Measurements from ENCODE around the gene ZNF318.

DNA sequence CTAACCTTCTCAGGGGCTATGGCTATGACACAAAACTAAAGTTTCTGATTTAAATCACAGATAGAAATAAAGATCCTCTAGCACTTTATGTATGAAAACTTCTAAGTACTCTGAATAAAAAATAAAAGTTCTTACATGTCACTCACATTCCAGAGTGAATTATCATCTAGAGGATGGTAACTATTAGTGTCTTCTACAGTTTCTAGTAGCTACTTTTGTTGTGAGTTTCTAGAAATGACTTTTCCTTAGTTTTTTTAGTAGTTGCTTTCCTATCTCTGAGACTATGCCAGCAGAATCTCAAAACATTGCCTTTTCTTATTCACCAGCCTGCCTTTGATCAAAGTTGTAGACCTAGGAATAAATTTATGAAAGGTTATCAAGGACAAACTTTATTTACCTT is 10.1 kb downstream of the ZNF318 start:
- TF ChIP-seq CTCF (IDR thresholded peaks at IDR 0.05; ENCODE audit: extremely low read depth in 1 of 2, insufficient read depth in 1 of 2, low read depth in 1 of 2, low read length in 2 of 2), result no peak
- no peak for TF ChIP-seq EZH2 (IDR thresholded peaks at IDR 0.05; ENCODE audit: borderline replicate concordance, low read depth, low read length, severe bottlenecking)
- TF ChIP-seq POLR2A (IDR thresholded peaks at IDR 0.05; ENCODE audit: low read depth, low read length), result no peak
- TF ChIP-seq POLR2AphosphoS5 (IDR thresholded peaks at IDR 0.05; ENCODE audit: insufficient read depth, low read depth, low read length), result no peak
- TF ChIP-seq, protein P1, sequence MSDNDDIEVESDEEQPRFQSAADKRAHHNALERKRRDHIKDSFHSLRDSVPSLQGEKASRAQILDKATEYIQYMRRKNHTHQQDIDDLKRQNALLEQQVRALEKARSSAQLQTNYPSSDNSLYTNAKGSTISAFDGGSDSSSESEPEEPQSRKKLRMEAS (IDR thresholded peaks at IDR 0.05; ENCODE audit: insufficient read depth, insufficient read length), result no peak
- TF ChIP-seq FOS (IDR thresholded peaks at IDR 0.05; ENCODE audit: borderline replicate concordance, insufficient read depth, low read length), result no peak
- no peak for TF ChIP-seq JUN (IDR thresholded peaks at IDR 0.05; ENCODE audit: borderline replicate concordance, insufficient read depth, insufficient read length, low read depth)
- no peak for TF ChIP-seq GATA2 (IDR thresholded peaks at IDR 0.05; ENCODE audit: insufficient read depth, insufficient read length, low read depth, low read length)
